GM23248 (cell line): ENCODE data around the gene GAST. TPM values are rescaled to one million over a fixed set of nuclear protein-coding genes. Genes with fewer than 3 reads are reported as not detected.
"Not testable (repeated sequence)": the region's sequence is repeated elsewhere in the genome, so short reads cannot be mapped to it uniquely, and the experiment has no call there.

ENCODE experiments used
- DNase-seq: peaks from one replicate; pipeline ENCODE4 v3.0.0-alpha.2; 2015
- H2AFZ ChIP-seq: fragments of 200-600 bp; sonication (generic); 2 replicates; pipeline ENCODE4 v1.6.1; 2016; ENCODE audit warnings: antibody characterized with exemption
- H3F3A ChIP-seq: fragments of 200-600 bp; sonication (generic); 2 replicates; pipeline ENCODE4 v1.6.1; 2016; ENCODE audit warnings: mild to moderate bottlenecking, antibody characterized with exemption, mixed run types; ENCODE audit not compliant: insufficient read depth
- H3K27ac ChIP-seq: fragments of 200-600 bp; sonication (generic); 2 replicates; pipeline ENCODE4 v1.5.1; 2016; ENCODE audit warnings: mild to moderate bottlenecking
- H3K27me3 ChIP-seq: fragments of 200-600 bp; sonication (generic); replicated peaks from 2 replicates; pipeline ENCODE4 v1.6.1; 2016; ENCODE audit warnings: mild to moderate bottlenecking; ENCODE audit not compliant: insufficient read depth
- H3K36me3 ChIP-seq: fragments of 200-600 bp; sonication (generic); 2 replicates; pipeline ENCODE4 v1.6.1; 2016; ENCODE audit warnings: low read depth, mild to moderate bottlenecking
- H3K4me1 ChIP-seq: fragments of 200-600 bp; sonication (generic); 2 replicates; pipeline ENCODE4 v1.6.1; 2016; ENCODE audit warnings: mild to moderate bottlenecking; ENCODE audit not compliant: insufficient read depth
- H3K4me2 ChIP-seq: fragments of 200-600 bp; sonication (generic); one replicate; pipeline ENCODE4 v1.6.1; 2016; ENCODE audit warnings: mild to moderate bottlenecking; ENCODE audit not compliant: unreplicated experiment
- H3K4me3 ChIP-seq: fragments of 200-600 bp; sonication (generic); 2 replicates; pipeline ENCODE4 v1.5.1; 2016; ENCODE audit warnings: mild to moderate bottlenecking
- H3K79me2 ChIP-seq: fragments of 200-600 bp; sonication (generic); 2 replicates; pipeline ENCODE4 v1.6.1; 2016; ENCODE audit warnings: mild to moderate bottlenecking; ENCODE audit not compliant: insufficient read depth
- H3K9ac ChIP-seq: fragments of 200-600 bp; sonication (generic); 2 replicates; pipeline ENCODE4 v1.6.1; 2016; ENCODE audit warnings: mild to moderate bottlenecking
- H3K9me2 ChIP-seq: fragments of 200-600 bp; sonication (generic); 2 replicates; pipeline ENCODE4 v1.6.1; 2016; ENCODE audit warnings: mixed run types, mild to moderate bottlenecking, moderate library complexity; ENCODE audit not compliant: insufficient read depth
- H3K9me3 ChIP-seq: fragments of 200-600 bp; sonication (generic); one replicate; pipeline ENCODE4 v1.6.1; 2017; ENCODE audit warnings: low read depth
- H4K20me1 ChIP-seq: fragments of 200-600 bp; sonication (generic); 2 replicates; pipeline ENCODE4 v1.6.0; 2016; ENCODE audit not compliant: insufficient read depth
- EZH2 ChIP-seq: fragments of 200-600 bp; sonication (generic); IDR thresholded peaks from 2 replicates; pipeline ENCODE4 v1.6.1; 2018; ENCODE audit warnings: antibody characterized with exemption, mild to moderate bottlenecking; ENCODE audit not compliant: insufficient read depth, poor library complexity, severe bottlenecking
- EZH2phosphoT487 ChIP-seq: fragments of 200-600 bp; sonication (generic); IDR thresholded peaks from 2 replicates; pipeline ENCODE4 v1.6.1; 2018; ENCODE audit warnings: antibody characterized with exemption, moderate library complexity, mild to moderate bottlenecking, low read depth; ENCODE audit not compliant: insufficient read depth
- WGBS, 2 experiments: methylation state at CpG; one replicate each; pipeline ENCODE4 v1.1.6; 2015 to 2017; ENCODE audit warnings: low lambda C conversion rate in 2 of 2, low coverage in 1 of 2; ENCODE audit errors: missing lambda C conversion rate in 2 of 2; 5-methylcytosine and 5-hydroxymethylcytosine counted together
- in situ Hi-C: fragments of 300-500 bp; cut with MboI; formaldehyde crosslinking; loops from 2 replicates; pipeline ENCODE4 v1.15.0; 2020
- polyA plus RNA-seq: library from polyadenylated mRNA; unstranded; fragments of >200 nt; fragmentation: Nextera tagmentation; extraction: Ambion mirVana; gene quantifications from 2 replicates; pipeline ENCODE4 v1.2.1, GENCODE V29; 2016
- total RNA-seq: library from RNA; depleted of rRNA; stranded (reverse); fragments of >200 nt; shearing (Covaris generic); gene quantifications from 2 replicates; pipeline ENCODE4 v1.2.3, GENCODE V29; 2014

Gene GAST
- total and polyA plus RNA-seq, 2 experiments from 2014 or later: not detected

- Histone ChIP-seq H3K27ac (no peak overlapping the region), H3K79me2 (no peaks in the 10 kb centered on the region), H3K9me2 (no peaks in the 10 kb centered on the region), H2AFZ (no peak overlapping the region), H4K20me1 (no peaks in the 10 kb centered on the region), H3K4me2 (no peak overlapping the region), H3K27me3 (no peaks in the 10 kb centered on the region), H3K4me3 (no peak overlapping the region), H3K9me3 (no peaks in the 10 kb centered on the region), H3F3A (peaks cover 13% of the 10 kb centered on the region), H3K9ac (no peak overlapping the region), H3K36me3 (no peaks in the 10 kb centered on the region), H3K4me1 (peaks cover 16% of the 10 kb centered on the region)
- in situ Hi-C loops: no loop called here
- DNase-seq: no peak
- TF ChIP-seq EZH2phosphoT487 (no peak), EZH2 (no peak)
- WGBS, 2 experiments: 79 to 92% methylated on average over 3 of the region's 3 CpGs
Measured at GRCh38 chr17:41681776-41682175, 30.4 kb upstream of the GAST start.

DNA sequence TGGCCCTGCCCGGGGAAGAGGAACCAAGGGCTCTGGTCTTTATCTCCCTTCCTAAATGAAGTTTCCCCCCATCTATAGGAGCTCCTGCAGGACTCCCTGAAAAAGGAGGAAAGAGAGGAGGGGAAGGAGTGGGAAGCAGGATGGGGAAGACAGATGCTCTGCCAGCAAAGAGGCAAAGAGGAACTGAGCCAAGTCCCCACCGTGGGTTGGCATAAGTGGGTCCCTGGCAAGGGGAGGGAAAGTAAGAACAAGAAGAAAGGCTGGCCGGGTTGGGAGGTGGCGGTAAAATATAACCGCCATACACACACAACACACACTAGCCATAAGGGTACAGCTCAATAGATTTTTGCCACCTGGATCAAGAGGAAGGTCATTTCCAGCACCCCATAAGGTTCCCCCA is 29.5 kb upstream of the GAST start:
- TF ChIP-seq EZH2 (no peak), EZH2phosphoT487 (no peak)
- Histone ChIP-seq H3K9ac (no peak overlapping the region), H3K9me2 (no peaks in the 10 kb centered on the region), H3K9me3 (no peaks in the 10 kb centered on the region), H2AFZ (no peak overlapping the region), H3K27ac (no peak overlapping the region), H3K4me1 (peaks cover 17% of the 10 kb centered on the region), H3K36me3 (no peaks in the 10 kb centered on the region), H3K4me2 (no peak overlapping the region), H3K4me3 (no peak overlapping the region), H3K79me2 (no peaks in the 10 kb centered on the region), H3F3A (peaks cover 13% of the 10 kb centered on the region), H3K27me3 (no peaks in the 10 kb centered on the region), H4K20me1 (no peaks in the 10 kb centered on the region)
- 69 to 79% methylated on average over 5 of the region's 5 CpGs for WGBS, 2 experiments
- in situ Hi-C loops: no loop called here
- DNase-seq: no peak

GRCh38 chr17:41683441-41684007 is 28.6 kb upstream of the GAST start:
- H3K9ac ChIP-seq: no peak overlapping the region
- no peaks in the 10 kb centered on the region for H4K20me1 ChIP-seq
- no peaks in the 10 kb centered on the region for H3K36me3 ChIP-seq
- TF ChIP-seq EZH2phosphoT487 (no peak), EZH2 (no peak)
- WGBS, 2 experiments: 36 to 38% methylated on average over 8 of the region's 8 CpGs
- in situ Hi-C loops: no loop called here
- H3K9me2 ChIP-seq: no peaks in the 10 kb centered on the region
- peaks cover 16% of the 10 kb centered on the region for H3F3A ChIP-seq
- H3K79me2 ChIP-seq: no peaks in the 10 kb centered on the region
- H3K4me2 ChIP-seq: no peak overlapping the region
- no peaks in the 10 kb centered on the region for H3K27me3 ChIP-seq
- H3K9me3 ChIP-seq: no peaks in the 10 kb centered on the region
- no peak overlapping the region for H3K27ac ChIP-seq
- peaks cover 17% of the 10 kb centered on the region for H3K4me1 ChIP-seq
- no peak overlapping the region for H2AFZ ChIP-seq
- no peak for DNase-seq
- H3K4me3 ChIP-seq: no peak overlapping the region

- Histone ChIP-seq H3K27me3 (no peaks in the 10 kb centered on the region), H3K4me2 (no peak overlapping the region), H3K27ac (no peak overlapping the region), H2AFZ (no peak overlapping the region), H3F3A (peaks cover 11% of the 10 kb centered on the region; the same call in 1 of the 2 replicates), H3K9me3 (no peaks in the 10 kb centered on the region), H3K4me1 (peaks cover 12% of the 10 kb centered on the region), H3K4me3 (no peak overlapping the region), H3K36me3 (no peaks in the 10 kb centered on the region), H3K9me2 (no peaks in the 10 kb centered on the region), H3K9ac (no peak overlapping the region), H4K20me1 (no peaks in the 10 kb centered on the region), H3K79me2 (no peaks in the 10 kb centered on the region)
- in situ Hi-C loops: no loop called here
- 42 to 51% methylated on average over 4 of the region's 4 CpGs for WGBS, 2 experiments
- DNase-seq: no peak
- TF ChIP-seq EZH2phosphoT487 (no peak), EZH2 (no peak)
Measured at GRCh38 chr17:41684035-41684434, 28.1 kb upstream of the GAST start.

DNA sequence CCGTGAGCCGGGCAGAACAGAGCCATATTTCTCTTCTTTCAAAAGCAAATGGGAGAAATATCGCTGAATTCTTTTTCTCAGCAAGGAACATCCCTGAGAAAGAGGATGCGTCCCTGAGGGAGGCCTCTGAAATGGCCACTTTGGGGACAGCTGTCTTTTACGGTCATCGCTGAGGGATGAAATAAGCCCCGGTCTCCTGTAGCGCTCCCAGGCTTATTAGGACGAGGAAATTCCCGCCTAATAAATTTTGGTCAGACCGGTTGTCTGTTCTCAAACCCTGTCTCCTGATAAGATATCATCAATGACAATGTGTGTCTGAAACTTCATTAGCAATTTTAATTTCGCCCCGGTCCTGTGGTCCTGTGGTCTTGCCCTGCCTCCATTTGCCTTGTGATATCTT is 26.4 kb upstream of the GAST start:
- H3K9me3 ChIP-seq, in situ Hi-C loops, H3K4me3 ChIP-seq, H3K9me2 ChIP-seq, DNase-seq, H3K4me2 ChIP-seq, H3K9ac ChIP-seq, H3K27ac ChIP-seq, H2AFZ ChIP-seq, H4K20me1 ChIP-seq, H3K27me3 ChIP-seq: not testable (repeated sequence)
- Histone ChIP-seq H3K36me3 (peaks cover 14% of the 10 kb centered on the region), H3K4me1 (peaks cover 10% of the 10 kb centered on the region; the same call in 1 of the 2 replicates), H3F3A (peaks cover 20% of the 10 kb centered on the region), H3K79me2 (peaks cover 14% of the 10 kb centered on the region)
- 84% methylated on average over 13 of the region's 13 CpGs for WGBS, 2 experiments
